HG03342 (cell line): ENCODE measurements around the gene CADM2.

Experiments used
- ATAC-seq: cut with Tn5 transposase; IDR thresholded peaks from one replicate; pipeline ENCODE4 v1.9.1; 2021; ENCODE audit warnings: mild to moderate bottlenecking, moderate library complexity; ENCODE audit not compliant: unreplicated experiment

CADM2 gene

DNA sequence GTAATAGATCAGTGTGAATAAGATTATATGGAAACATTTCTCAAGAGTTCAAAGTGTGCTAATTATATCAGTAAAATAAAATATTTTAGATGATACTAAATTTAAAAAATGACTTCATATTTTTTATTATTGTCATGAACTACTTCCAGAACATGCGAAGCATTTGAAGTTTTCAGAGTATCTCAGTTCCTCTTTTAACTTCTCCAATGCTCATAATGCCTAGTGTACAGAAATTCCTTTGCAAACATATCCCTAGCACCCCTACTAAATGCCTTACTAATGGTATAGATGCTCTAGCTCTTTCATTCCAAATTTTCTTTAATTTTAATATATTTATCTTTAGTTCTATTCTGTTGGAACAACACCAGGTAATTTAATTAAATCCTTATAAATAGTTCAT is 580.4 kb downstream of the CADM2 start:
- ATAC-seq, result no peak

DNA sequence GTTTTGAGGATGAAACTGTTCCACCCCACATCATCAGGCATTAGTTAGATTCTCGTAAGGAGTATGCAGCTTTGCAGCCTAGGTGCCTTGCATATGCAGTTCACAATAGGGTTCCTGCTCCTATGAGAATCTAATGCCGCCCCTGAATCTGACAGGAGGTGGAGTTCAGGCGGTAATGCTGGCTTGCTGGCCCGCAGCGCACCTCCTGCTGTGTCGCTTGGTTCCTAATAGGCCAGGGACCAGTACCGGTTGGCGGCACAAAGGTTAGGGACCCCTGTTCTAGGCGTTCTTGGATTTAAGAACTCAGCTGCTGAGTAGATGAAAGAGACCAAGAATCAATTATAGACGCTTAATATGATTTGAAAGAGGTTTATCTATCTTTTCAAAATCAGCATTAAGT is 595.4 kb downstream of the CADM2 start:
- no peak for ATAC-seq

DNA sequence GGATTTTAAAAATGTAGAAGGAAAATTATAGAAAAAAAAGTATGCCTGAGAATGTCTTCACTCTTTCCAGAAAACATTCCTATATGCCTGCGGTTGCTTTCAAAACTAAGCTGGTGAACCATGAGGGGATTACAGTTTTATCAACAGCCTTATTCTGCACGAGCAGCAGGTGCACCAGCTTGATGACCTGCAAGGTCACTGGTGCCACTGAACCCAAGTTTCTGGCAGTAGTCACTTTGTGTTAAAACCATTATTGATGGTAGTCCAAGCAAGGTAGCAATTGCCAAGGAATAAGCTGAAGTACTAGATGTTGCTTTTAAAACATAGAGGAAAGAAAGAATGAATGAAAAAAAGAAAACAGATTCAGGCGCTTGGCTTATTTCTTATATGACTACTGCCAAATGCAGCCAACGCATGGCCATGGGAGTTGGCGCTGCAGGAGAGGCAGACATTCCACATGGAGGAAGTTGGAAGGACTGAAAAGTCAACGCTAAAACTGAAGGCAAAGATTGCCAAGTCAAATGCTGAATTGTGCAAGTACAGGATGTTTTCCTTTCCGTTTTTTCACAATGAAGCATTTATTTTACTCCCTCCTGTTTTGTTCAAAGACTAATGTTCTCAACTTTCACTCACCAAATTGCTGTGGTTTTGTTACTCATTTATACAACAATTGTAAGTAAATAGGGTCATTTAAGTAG is 601.4 kb downstream of the CADM2 start:
- no peak for ATAC-seq

DNA sequence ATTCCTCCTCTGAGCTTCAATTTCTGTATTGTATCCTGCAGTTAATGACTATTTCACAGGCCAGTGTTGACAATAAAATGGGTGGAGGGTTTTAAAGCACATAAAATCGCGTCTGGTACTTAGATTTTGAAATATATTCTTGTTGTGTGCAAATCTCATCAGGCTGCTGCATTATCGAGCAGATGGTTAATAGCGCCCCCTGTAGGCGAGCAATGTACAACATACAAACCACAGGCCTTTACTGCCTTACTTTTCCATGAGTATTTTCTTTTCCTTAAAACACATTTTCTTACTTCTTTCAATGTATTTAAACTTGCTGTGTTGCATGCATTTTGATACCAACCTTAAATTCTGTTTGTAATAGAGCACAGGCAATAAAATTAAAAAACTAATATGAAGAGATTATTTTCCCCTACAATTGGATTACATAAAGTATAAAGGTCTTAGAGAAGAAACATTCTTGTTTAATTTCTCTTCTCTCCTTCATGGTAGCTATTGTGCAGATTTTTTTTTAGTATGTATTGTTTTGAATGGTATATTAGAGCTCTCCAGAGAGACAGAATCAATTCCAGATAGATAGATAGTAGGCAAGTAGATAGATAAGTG is 608.4 kb downstream of the CADM2 start:
- ATAC-seq, result peak; percentile 78

DNA sequence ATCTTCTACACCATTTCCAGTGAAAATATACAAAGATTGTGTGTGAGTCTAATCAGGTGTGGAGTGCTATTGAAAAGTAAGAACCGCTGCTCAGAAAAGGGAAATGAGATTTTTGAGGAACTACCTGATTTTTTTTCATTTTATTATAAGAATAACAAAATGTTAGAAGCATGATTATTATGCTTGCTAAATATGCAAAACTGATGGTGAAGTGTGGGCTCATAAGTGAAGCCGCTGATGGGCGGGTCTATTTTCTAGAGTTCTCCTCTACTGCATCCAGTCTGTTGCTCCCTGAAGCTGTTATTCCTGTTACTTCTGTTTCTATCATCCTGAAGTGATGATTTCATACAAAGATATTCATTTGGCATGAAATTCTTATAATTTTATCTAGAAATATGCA is 612.0 kb downstream of the CADM2 start:
- ATAC-seq, result no peak

DNA sequence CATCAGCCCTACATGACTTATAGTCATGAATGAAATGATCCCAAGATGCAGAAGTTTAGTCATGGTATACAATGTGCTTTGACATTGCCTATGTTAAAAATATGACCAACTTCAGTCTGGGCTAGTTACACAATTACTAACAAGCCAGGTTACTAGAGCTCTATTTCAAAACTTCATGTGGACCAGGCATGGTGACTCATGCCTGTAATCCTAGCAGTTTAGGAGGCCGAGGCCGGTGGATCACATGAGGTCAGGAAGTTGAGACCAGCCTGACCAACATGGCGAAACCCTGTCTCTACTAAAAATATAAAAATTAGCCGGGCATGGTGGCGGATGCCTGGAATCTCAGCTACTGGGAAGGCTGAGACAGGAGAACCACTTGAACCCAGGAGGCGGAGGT is 613.0 kb downstream of the CADM2 start:
- ATAC-seq, result no peak

DNA sequence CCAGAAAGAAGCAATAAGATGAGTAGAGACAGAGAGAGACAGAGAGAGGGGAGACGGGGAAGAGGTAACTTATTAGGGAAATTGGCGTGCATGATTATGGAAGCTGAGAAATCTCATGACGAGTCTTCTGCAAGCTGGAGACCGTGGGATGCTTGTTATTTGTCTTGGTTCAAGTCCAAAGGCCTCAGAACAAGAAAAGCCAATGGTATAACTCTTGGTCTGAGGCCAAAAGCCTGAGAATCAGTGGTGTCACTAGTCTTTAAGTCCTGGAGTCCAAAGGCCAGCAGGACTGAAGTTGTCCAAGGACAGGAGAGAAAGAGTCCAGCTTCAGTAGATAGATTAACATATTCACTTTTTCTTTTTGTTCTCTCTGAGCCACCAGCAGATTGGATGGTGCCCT is 613.6 kb downstream of the CADM2 start:
- no peak for ATAC-seq

DNA sequence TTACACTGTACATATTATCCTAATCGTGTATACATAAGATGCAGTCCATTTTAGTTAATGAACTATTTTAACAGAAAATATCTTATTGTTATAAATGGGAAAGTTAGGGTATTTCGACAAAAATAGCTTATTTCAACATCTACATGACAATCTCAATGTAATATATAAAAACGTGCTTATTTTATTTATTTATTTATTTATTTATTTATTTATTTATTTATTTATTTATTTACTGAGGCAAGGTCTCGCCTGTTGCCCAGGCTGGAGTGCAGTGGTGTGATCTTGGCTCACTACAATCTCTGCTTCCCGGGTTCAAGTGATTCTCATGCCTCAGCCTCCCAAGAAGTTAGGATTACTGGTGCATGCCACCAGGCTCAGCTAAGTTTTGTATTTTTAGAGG is 614.2 kb downstream of the CADM2 start:
- ATAC-seq, result no peak

DNA sequence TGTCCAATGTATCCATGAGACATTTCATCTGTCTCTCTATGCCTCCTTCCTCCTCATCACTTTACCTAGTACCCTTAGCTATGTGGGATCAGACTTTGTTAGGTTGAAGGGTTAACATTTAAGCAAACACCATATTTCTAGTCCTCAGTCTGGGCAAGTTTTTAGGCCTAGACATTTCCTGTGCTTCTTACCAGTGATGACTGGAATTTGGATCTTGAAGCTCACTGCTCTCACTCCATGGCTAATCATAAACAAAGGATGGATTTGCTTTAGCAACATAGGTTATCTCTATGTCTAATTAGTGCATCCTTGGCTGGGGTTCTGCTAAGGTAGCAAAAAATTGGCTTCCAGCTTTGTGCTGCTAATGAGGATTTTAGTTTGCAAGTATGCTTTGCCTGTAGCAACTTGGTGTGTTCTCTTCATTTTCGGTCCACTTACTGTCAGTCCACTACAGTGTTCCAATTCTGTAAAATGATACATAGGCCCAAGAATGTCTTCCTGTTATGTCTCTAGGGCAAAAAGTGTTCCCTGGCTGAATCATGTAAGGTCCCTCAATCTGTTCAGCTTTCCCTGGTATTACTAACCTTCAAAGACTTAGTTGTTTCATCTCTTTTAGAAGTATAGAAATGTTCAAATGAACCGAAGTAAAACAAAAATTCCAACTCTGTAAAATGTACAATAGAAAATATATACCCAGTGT is 615.4 kb downstream of the CADM2 start:
- ATAC-seq, result no peak

DNA sequence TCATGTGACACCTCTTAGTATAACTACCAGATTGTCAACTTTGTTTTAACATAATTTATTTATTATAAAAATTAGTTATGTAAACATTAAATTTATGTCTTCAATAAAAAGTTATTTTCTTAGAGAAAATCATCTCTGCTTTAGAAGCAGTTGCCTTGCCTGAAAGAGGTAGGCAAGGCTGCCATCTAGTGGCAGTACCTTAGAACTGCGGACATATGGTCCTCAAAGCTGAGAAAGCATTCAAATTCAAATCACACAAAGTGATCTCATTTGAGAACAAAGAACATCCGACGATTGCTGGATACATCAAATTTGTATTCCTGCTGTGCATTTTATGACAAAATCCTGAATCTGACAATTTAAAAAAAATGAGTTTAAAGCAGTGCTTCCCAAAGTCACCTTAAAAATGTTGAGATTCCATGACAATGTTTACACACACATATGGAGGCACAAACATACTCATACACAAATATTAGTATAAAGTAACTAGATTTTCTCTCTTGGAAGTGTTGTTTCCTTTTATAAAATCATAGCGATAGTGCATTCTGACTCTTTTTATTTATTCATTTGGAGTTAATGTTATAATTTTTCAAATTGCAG is 617.4 kb downstream of the CADM2 start:
- peak; percentile 85 for ATAC-seq

DNA sequence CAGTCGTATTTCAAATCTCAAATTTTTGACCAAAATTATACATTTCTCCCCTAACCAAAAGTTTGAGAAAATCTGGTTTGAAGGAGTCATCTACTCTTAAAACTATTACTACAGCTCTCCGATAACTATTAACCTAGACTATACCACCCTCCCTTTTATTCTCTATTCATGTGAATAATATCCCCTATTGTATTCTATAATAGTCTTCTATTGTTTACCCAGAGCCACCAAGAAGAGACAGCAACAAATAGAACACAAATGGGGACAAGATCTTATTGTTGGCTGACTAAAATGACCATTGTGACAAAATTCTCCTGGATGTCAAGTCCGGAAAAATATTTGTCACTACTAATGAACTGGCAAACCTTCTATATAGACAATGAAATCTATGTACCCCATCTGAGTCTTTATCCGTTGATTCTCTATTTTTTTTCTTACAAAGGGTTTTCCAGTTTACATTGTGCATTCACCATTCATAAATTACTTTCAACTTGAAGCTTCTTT is 618.0 kb downstream of the CADM2 start:
- ATAC-seq, result no peak

DNA sequence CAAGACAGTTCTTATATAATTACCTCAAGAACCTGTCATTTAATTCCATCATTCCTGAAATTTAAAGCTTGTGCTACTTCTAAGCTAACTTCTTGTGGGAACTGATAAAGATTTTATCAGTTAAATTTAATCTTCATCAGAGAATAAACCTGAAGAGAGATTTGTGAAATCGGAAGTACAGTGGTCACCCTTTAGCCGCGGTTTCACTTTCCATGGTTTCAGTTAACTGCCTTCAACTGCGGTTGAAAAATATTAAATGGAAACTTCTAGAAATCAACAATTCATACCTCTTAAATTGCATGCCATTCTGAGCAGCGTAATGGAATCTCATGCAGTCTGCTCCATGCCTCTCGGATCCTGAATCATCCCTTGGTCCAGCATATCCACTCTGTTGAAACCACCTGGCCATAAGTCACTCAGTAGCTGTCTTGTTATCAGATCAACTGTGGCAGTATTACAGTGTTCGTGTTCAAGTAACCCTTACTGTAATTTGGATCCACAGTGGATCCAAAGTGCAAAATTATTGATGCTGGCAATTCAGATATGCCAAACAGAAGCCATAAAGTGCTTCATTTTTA is 626.1 kb downstream of the CADM2 start:
- ATAC-seq, result no peak

DNA sequence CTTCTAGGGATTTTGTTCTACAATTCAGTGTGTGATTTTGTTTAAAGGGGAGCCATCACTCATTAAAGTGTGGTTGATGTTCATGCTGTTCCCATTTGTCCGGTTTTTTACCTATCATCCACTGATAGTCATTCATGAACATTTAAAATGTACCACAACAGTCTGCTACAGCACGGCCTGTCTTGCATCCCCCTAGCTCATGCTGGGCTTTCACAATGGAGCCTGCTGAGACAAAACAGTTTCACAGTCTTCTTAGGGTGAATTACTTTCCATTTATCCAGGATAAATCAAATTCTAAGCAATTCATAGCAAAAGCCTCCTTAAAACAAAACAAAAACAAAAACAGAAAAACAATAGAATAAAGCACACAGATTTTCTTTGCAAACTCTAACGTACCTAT is 627.2 kb downstream of the CADM2 start:
- ATAC-seq, result no peak

DNA sequence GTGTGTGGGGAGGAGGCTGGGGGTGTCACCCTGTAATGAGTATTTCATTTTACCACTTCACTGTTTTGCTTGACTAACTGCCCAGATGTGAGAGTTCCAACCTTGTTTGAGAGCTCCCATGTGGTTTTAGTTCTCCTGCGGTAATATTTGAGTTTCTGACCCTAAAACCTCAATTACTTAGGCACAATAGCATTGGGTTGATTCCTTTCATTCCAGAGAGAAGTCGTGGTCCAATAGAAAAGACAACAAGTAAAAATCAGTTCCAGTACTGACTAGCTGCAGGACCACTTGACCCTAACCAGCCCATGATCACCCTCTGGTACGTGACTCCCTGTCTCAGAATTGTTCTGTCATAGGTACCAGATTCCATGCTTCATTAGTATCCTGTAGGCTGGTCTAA is 630.4 kb downstream of the CADM2 start:
- ATAC-seq, result no peak

DNA sequence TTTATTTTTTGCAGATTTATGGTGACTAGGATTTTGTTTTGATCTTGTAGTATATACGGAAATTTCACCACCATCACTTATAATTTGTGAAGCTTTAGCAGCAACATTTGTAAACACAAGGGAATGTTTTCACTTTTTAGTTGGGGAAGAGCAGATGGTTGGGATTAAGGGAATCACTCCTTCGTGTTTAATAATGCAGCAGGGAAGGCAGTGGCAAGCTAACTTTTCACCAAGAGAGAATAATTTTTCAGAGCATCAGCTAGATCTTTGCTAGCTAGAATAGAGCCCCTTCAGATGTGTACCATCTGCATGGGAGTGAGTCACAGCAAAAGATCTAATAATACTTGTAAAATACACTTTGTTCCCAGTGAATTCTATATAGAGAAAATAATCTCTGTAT is 632.7 kb downstream of the CADM2 start:
- ATAC-seq, result no peak

DNA sequence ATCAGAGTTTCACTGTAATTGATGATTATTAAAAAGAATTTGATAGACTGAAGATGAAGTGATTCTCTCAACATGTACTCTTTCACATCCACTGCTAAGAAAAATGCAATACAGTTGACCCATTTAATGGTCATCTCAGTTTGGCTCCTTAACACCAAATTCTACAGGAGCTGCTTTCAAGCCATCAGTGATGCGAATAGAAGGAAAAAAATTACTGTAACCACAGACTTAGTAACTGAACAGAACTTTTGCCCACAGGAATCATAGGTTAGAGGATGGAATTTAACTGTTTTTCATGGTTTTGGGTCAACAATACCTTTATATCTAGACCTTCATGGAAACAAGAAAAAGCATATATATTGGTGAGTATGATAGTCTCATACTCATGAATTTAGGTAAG is 633.5 kb downstream of the CADM2 start:
- ATAC-seq, result no peak

DNA sequence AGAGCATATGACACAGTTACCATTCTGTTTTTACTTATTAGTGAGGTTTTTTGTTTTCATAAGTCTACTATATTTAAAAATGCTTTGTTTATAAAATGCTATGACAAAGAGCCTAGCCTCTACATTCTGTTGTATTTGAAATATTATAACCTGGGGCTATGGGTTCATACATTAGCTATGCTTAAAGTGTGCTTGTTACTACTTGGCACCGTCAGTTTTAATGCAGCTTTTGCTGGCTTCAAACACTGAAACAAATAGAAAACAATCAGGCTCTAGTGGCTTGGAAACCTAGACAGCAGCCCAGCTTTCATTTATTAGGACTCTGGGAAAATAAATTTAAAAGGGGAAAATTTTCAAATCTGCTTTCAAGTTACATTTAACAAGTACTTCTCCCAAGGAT is 635.9 kb downstream of the CADM2 start:
- ATAC-seq, result no peak

DNA sequence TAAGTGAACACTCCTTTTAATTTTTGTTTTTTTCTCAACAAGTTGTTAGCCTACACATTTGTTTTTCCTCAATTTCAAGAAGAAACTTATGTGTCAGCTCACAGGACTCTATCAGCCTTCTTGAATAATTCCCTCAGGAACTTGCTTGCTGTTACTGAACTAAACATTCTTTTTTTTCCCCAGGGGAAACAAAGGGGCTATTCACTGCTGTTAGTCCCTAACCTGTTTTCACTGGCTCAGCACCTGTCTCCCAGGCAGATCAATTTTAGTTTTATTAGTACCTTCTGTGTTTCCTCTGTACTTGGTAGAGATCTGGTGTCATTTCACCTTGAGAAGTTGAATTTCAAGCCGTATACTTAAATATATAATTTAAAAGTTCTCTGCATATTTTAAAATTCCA is 644.6 kb downstream of the CADM2 start:
- no peak for ATAC-seq

DNA sequence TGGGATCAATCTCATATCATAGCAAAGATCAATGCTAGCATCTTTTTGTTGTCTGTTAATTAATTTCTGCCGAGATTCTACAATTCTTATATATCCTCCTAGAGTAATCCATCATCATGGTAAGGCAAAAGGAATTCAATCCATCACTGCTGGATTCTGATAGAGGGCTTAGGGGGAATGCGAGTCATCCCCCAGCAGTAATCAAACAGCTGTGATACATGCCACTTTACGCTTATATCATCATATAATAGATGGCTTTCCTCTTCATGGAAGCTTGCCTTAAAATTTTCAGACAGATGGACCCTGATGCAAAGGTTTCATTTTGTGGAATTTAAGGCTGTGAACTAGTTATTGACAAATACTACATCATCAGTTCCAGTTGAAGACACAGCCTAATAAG is 645.9 kb downstream of the CADM2 start:
- ATAC-seq, result no peak

DNA sequence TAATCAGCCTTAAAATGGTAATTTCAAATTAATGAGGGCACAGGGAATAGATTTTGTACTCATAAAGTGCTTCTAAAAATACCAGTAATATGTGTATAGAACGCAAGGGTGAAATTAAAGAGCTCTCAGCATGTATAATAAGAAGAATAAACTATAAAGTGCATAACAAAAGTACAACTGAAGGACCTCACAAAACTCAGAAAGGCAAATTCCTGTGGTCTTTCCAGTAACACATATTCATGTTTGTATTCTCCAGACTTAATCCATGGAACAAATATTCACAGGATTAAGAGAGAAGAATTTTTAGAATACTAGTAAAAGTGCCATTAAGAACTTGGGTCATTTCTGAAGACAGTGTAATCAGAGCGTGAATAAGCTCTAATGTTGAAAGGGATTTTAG is 646.3 kb downstream of the CADM2 start:
- ATAC-seq, result no peak

DNA sequence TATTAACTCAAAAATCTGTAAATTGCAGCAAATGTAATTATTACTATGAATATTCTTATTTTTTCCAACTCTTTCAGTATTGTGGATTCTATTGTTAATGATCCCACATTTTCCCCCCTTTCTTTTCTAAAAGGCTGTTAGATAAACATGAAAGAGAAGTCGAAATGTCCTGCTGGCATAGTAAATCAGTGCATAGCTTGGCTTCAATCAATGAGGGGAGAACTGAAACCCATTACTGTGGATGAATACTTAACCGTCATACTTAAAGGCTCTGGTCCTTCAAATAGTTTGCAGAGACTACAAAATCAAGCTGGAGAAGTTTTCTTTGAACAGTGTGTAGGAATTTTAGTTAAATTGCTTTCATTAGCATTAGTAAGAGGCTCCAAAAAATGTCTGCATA is 667.9 kb downstream of the CADM2 start:
- no peak for ATAC-seq

DNA sequence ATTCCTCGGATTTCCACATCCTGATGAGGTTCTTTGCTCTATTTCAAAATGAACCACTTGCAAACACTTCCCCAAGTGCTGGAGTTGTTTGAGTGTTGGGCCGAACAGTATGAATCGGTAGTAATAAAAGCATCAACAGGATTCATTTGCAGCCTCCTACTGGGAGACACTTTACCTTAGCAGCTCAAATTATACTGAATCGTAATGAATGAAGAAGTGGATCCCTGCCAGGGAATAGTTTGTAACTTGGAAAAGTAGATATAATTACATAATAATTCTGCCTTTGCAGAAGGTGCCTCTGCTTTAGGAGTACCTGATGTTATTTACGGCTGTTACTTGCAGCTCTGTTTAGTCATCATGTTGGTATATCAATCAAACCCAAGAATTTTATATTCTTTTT is 669.1 kb downstream of the CADM2 start:
- no peak for ATAC-seq
